ENCODE results near the gene MRGPRF.

The MRGPRF gene

GRCh38 chr11:68960294-68961071, 52.6 kb downstream of the MRGPRF start:
- TF ChIP-seq POLR2AphosphoS5 (IDR thresholded peaks at IDR 0.05; ENCODE audit: low read depth, low read length) (no peak), REST (IDR thresholded peaks at IDR 0.05; ENCODE audit: insufficient read depth in 1 of 2, low read depth in 2 of 2, low read length in 2 of 2) (no peak), FOXP2 (optimal IDR thresholded peaks at IDR 0.05; ENCODE audit: borderline replicate concordance, extremely low read depth, extremely low read length, insufficient read depth) (no peak), SIN3A (IDR thresholded peaks at IDR 0.05; ENCODE audit: borderline replicate concordance, insufficient read depth, low read length) (no peak), TAF1 (IDR thresholded peaks at IDR 0.05; ENCODE audit: borderline replicate concordance, insufficient read depth, low read length) (no peak)

GRCh38 chr11:68959465-68960293, 53.4 kb downstream of the MRGPRF start:
- no peak for TF ChIP-seq SIN3A (IDR thresholded peaks at IDR 0.05; ENCODE audit: borderline replicate concordance, insufficient read depth, low read length)
- TF ChIP-seq FOXP2 (optimal IDR thresholded peaks at IDR 0.05; ENCODE audit: borderline replicate concordance, extremely low read depth, extremely low read length, insufficient read depth) = no peak
- TF ChIP-seq TAF1 (IDR thresholded peaks at IDR 0.05; ENCODE audit: borderline replicate concordance, insufficient read depth, low read length) = no peak
- TF ChIP-seq REST (IDR thresholded peaks at IDR 0.05; ENCODE audit: insufficient read depth in 1 of 2, low read depth in 2 of 2, low read length in 2 of 2) = no peak
- TF ChIP-seq POLR2AphosphoS5 (IDR thresholded peaks at IDR 0.05; ENCODE audit: low read depth, low read length) = no peak

- no peak for TF ChIP-seq SIN3A (IDR thresholded peaks at IDR 0.05; ENCODE audit: borderline replicate concordance, insufficient read depth, low read length)
- TF ChIP-seq FOXP2 (optimal IDR thresholded peaks at IDR 0.05; ENCODE audit: borderline replicate concordance, extremely low read depth, extremely low read length, insufficient read depth) = no peak
- TF ChIP-seq POLR2AphosphoS5 (IDR thresholded peaks at IDR 0.05; ENCODE audit: low read depth, low read length) = no peak
- TF ChIP-seq TAF1 (IDR thresholded peaks at IDR 0.05; ENCODE audit: borderline replicate concordance, insufficient read depth, low read length) = no peak
- no peak for TF ChIP-seq REST (IDR thresholded peaks at IDR 0.05; ENCODE audit: insufficient read depth in 1 of 2, low read depth in 2 of 2, low read length in 2 of 2)
These were observed 54.8 kb downstream of the MRGPRF start for GRCh38 chr11:68958211-68958610.

GRCh38 chr11:68956547-68957254, 56.3 kb downstream of the MRGPRF start:
- TF ChIP-seq FOXP2 (optimal IDR thresholded peaks at IDR 0.05; ENCODE audit: borderline replicate concordance, extremely low read depth, extremely low read length, insufficient read depth) (no peak), TAF1 (IDR thresholded peaks at IDR 0.05; ENCODE audit: borderline replicate concordance, insufficient read depth, low read length) (no peak), REST (IDR thresholded peaks at IDR 0.05; ENCODE audit: insufficient read depth in 1 of 2, low read depth in 2 of 2, low read length in 2 of 2) (no peak), POLR2AphosphoS5 (IDR thresholded peaks at IDR 0.05; ENCODE audit: low read depth, low read length) (no peak), SIN3A (IDR thresholded peaks at IDR 0.05; ENCODE audit: borderline replicate concordance, insufficient read depth, low read length) (no peak)

Measured in PFSK-1 (cell line).